ENCODE data around the gene TTC39C.
"Not testable (repeated sequence)": the region's sequence is repeated elsewhere in the genome, so short reads cannot be mapped to it uniquely, and the experiment has no call there.

TTC39C gene

DNA sequence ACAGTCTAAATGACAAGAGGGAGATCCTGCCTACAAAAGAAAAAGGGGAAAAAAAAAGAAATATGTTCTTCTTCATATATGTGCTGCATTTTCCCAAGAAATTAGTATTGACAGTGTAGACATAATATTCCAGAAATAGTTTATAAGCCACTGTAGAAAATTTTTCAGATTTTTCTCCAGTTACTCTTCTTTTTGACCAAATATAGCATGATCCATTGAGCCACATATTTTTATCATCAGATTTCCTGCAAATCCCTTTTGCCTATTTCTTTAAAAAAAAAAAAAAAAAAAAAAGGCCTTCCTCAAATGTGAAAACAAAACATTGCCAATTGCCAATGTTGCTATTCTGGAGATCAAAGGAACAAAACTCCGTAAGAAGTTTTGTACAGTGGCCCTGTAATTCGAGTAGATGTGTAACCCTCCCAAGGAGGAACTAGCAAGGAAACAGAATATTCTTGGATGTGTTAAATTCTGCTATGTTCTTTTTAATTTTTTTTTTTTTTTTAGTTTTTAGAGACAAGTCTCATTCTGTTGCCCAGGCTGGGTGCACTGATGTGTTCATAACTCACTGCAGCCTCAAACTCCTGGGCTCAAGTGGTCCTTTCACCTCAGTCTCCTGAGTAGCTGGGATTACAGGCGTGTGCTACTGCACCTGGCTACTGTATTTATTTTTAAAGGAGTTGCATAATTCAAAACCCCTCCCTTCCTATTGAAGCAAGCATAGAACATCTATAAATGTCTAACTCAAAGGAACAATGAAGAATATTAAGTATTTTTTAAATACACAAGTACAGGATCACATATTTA, 111.8 kb downstream of the TTC39C start:
- DNase-seq, result no peak
- Mint-ChIP-seq H3K4me3 (no peak overlapping the region), H3K27me3 (no peaks in the 10 kb centered on the region), H3K27ac (peak overlapping the region; percentile 35), H3K36me3 (ENCODE audit: low read depth) (peaks cover 80% of the 10 kb centered on the region), H3K9me3 (no peaks in the 10 kb centered on the region), H3K4me1 (ENCODE audit: low read depth) (no peaks in the 10 kb centered on the region)

GRCh38 chr18:24127735-24128134, 113.2 kb downstream of the TTC39C start:
- no peaks in the 10 kb centered on the region for H3K9me3 Mint-ChIP-seq
- H3K27ac Mint-ChIP-seq, result peak overlapping the region; percentile 30
- H3K4me1 Mint-ChIP-seq (ENCODE audit: low read depth), result no peaks in the 10 kb centered on the region
- no peak for DNase-seq
- H3K27me3 Mint-ChIP-seq, result no peaks in the 10 kb centered on the region
- H3K36me3 Mint-ChIP-seq (ENCODE audit: low read depth), result peaks cover 83% of the 10 kb centered on the region
- H3K4me3 Mint-ChIP-seq, result no peak overlapping the region

DNA sequence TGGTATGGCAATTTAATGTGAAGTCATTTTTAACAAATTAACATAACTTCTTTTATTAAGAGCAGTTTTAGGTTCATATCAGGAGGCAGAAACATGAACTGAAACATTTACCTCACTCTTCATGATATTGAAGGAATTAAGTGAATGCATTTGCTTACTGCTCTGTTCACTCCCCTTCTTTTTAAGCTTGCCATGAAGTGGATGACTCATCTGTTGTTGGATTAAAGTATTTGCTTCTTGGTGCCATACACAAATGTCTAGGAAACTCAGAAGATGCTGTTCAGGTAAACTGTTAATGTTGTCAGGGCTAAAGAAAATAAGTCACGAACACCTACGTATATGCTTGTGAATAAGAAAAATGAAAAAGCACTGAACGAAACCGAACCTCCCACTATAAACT, 114.1 kb downstream of the TTC39C start:
- no peaks in the 10 kb centered on the region for H3K4me1 Mint-ChIP-seq (ENCODE audit: low read depth)
- H3K9me3 Mint-ChIP-seq, result no peaks in the 10 kb centered on the region
- DNase-seq, result no peak
- peaks cover 84% of the 10 kb centered on the region for H3K36me3 Mint-ChIP-seq (ENCODE audit: low read depth)
- no peak overlapping the region for H3K27ac Mint-ChIP-seq
- no peaks in the 10 kb centered on the region for H3K27me3 Mint-ChIP-seq
- no peak overlapping the region for H3K4me3 Mint-ChIP-seq

GRCh38 chr18:24130494-24130893, 115.9 kb downstream of the TTC39C start:
- no peak for DNase-seq

DNA sequence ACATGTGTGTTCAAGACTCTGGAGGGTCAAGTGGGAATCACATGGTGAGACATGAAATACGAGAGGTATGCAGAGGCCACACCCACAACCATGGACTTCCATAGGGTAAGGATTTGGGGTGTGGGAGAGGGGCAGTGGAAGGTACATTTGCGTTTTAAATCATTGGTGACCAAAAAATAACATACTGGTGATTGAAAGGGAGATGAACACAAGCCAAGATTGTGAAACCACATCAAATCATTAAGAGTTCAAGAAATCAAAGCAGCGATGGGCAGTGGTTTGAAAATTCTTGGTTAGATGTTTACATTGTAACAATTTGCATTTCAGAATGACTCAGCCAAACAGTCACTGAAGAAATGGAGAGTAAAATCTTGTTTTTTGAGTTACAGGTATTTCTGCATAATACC, 122.4 kb downstream of the TTC39C start:
- H3K27me3 Mint-ChIP-seq, result peaks cover 18% of the 10 kb centered on the region
- no peak overlapping the region for H3K4me3 Mint-ChIP-seq
- H3K27ac Mint-ChIP-seq, result no peak overlapping the region
- no peaks in the 10 kb centered on the region for H3K9me3 Mint-ChIP-seq
- peaks cover 26% of the 10 kb centered on the region for H3K4me1 Mint-ChIP-seq (ENCODE audit: low read depth)
- no peak for DNase-seq
- peaks cover 25% of the 10 kb centered on the region for H3K36me3 Mint-ChIP-seq (ENCODE audit: low read depth)

More at GRCh38 chr18:24130494-24130893, 115.9 kb downstream of the TTC39C start:
- Mint-ChIP-seq H3K9me3 (no peaks in the 10 kb centered on the region), H3K36me3 (ENCODE audit: low read depth) (peaks cover 74% of the 10 kb centered on the region), H3K4me3 (no peak overlapping the region), H3K4me1 (ENCODE audit: low read depth) (no peaks in the 10 kb centered on the region), H3K27me3 (no peaks in the 10 kb centered on the region), H3K27ac (no peak overlapping the region)

DNA sequence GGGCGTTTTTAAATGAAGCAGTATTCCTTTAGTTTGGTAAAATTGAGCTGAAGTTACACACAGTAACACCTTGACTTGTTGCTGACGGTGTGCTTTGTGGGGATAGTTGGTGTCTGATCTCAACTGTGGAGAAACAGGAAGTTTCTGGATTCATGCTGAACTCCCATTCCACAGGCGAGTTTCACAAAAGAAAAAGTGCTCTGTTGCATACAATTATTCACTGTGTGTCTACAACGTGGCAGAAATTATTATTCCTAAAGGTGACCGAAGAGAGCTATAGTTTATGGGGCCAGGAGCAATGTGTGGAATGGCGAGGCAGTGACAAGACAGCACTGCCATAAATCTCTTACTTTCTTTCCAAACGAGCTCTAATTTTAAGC, 123.8 kb downstream of the TTC39C start:
- Mint-ChIP-seq H3K4me3 (peak overlapping the region; percentile 83), H3K36me3 (ENCODE audit: low read depth) (peaks cover 11% of the 10 kb centered on the region), H3K4me1 (ENCODE audit: low read depth) (peaks cover 26% of the 10 kb centered on the region), H3K27ac (peak overlapping the region; percentile 65), H3K9me3 (no peaks in the 10 kb centered on the region), H3K27me3 (peaks cover 22% of the 10 kb centered on the region)
- no peak for DNase-seq

DNA sequence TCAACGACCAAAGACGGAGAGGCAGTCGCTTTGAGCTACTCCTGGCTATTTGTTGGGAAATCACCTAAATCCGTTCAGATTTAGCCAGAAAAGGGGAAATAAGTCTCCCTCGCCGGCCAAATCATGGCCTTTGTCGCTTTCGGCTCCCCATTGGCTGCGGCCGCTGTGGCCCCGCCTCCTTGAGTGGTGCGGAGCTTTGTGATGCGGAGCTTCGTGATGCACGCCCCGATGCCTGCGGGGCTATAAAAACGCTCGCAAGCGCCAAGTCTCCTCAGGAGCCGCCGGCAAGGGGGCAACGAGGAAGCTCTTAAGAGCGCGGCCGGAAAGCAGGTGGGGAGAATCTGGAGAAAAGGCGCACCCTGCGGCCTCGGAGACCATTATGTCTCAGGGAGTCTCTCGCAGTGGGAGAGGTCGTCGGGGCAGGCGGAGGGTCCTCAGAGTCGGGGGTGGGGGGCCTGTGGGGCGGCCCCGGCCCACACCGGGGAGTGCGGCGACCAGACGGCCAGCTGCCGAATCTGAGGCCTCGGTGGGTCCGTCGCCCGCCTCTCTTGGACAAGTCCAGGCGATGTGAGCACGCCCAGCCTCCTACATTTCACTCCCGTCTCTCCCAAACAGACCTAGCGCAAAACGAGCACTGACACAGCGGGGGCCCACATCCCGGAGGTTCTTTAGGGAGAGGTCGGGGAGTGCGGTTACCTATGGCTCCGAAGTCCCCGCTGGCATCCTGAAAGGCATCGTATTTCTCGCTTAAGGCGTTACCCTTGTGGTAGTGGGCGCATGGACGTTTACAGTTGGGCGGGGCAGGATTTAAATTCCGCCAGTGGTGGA, 124.4 kb downstream of the TTC39C start, which contains the start of gene CABYR:
Gene CABYR (plus strand): TSS at position 274 of the 828 bp plus-strand sequence. CDS start 4,053 bp downstream, outside the sequence.
- H3K27ac Mint-ChIP-seq, result peak within 1 kb of the TSS; percentile 65
- peak; percentile 80 for DNase-seq

DNA sequence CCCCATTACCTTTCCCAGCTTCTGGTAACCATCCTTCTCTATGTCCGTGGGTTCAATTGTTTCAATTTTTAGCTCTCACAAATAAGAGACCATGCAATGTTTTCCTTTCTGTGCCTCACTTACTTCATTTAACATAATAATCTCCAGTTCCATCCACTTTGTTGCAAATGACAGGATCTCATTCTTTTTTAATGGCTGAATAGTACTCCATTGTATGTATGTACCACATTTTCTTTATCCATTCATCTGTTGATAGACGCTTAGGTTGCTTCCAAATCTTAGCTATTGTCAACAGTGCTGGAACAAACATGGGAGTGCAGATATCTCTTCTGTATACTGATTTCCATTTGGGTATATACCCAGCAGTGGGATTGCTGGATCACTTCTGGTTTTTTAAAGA, 126.1 kb downstream of the TTC39C start:
- H3K4me1 Mint-ChIP-seq (ENCODE audit: low read depth), result peaks cover 26% of the 10 kb centered on the region
- no peak overlapping the region for H3K27ac Mint-ChIP-seq
- peaks cover 28% of the 10 kb centered on the region for H3K27me3 Mint-ChIP-seq
- H3K4me3 Mint-ChIP-seq, result no peak overlapping the region
- H3K9me3 Mint-ChIP-seq, result no peaks in the 10 kb centered on the region
- H3K36me3 Mint-ChIP-seq (ENCODE audit: low read depth), result no peaks in the 10 kb centered on the region
- DNase-seq, result no peak

More for the DNA sequence above, 124.4 kb downstream of the TTC39C start, which contains the start of gene CABYR:
- H3K9me3 Mint-ChIP-seq, result no peaks in the 10 kb centered on the region
- H3K4me3 Mint-ChIP-seq, result peak within 1 kb of the TSS; percentile 83
- H3K4me1 Mint-ChIP-seq (ENCODE audit: low read depth), result peaks cover 26% of the 10 kb centered on the region
- H3K36me3 Mint-ChIP-seq (ENCODE audit: low read depth), result peaks cover 6% of the 10 kb centered on the region
- peaks cover 23% of the 10 kb centered on the region for H3K27me3 Mint-ChIP-seq

- Mint-ChIP-seq H3K36me3 (ENCODE audit: low read depth) (no peaks in the 10 kb centered on the region), H3K9me3 (no peaks in the 10 kb centered on the region), H3K4me3 (no peak overlapping the region), H3K27ac (no peak overlapping the region), H3K4me1 (ENCODE audit: low read depth) (peaks cover 16% of the 10 kb centered on the region), H3K27me3 (peaks cover 28% of the 10 kb centered on the region)
- DNase-seq, result no peak
Observed at GRCh38 chr18:24142376-24142775, 127.8 kb downstream of the TTC39C start.

- not testable (repeated sequence) for DNase-seq; H3K9me3 Mint-ChIP-seq; H3K36me3 Mint-ChIP-seq (ENCODE audit: low read depth); H3K4me1 Mint-ChIP-seq (ENCODE audit: low read depth); H3K27me3 Mint-ChIP-seq; H3K4me3 Mint-ChIP-seq; H3K27ac Mint-ChIP-seq
Observed at GRCh38 chr18:24149591-24149990, 135.0 kb downstream of the TTC39C start.

DNA sequence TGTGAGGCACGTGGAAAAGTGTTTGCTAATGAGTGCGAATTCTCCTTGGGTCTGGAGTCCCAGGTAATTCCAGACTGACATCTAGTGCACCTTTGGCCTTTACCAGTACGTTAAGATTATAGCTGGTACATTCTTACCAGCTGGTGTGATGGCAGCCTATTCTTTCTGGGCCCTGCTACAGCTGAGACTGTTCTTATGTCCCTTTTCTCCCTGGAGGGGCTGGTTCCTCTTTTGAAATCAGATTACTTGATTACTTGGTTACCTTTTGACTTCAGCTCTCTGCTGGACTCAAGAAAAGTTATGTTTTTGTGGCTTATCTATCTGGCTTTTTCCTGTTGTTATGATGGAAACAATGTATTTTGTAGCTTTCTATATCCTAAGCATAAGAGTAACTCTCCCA, 138.8 kb downstream of the TTC39C start:
- H3K4me1 Mint-ChIP-seq (ENCODE audit: low read depth), result no peaks in the 10 kb centered on the region
- DNase-seq, result no peak
- no peak overlapping the region for H3K27ac Mint-ChIP-seq
- H3K9me3 Mint-ChIP-seq, result no peaks in the 10 kb centered on the region
- H3K27me3 Mint-ChIP-seq, result no peaks in the 10 kb centered on the region
- no peaks in the 10 kb centered on the region for H3K36me3 Mint-ChIP-seq (ENCODE audit: low read depth)
- no peak overlapping the region for H3K4me3 Mint-ChIP-seq

- Mint-ChIP-seq H3K4me1 (ENCODE audit: low read depth) (no peaks in the 10 kb centered on the region), H3K9me3 (no peaks in the 10 kb centered on the region), H3K27me3 (no peaks in the 10 kb centered on the region), H3K27ac (no peak overlapping the region), H3K4me3 (no peak overlapping the region), H3K36me3 (ENCODE audit: low read depth) (no peaks in the 10 kb centered on the region)
- DNase-seq, result no peak
Observed at GRCh38 chr18:24157855-24158254, 143.3 kb downstream of the TTC39C start.

GRCh38 chr18:24160086-24160485, 145.5 kb downstream of the TTC39C start:
- Mint-ChIP-seq H3K9me3 (no peaks in the 10 kb centered on the region), H3K36me3 (ENCODE audit: low read depth) (no peaks in the 10 kb centered on the region), H3K4me3 (no peak overlapping the region), H3K27me3 (no peaks in the 10 kb centered on the region), H3K4me1 (ENCODE audit: low read depth) (no peaks in the 10 kb centered on the region), H3K27ac (no peak overlapping the region)
- DNase-seq, result no peak

DNA sequence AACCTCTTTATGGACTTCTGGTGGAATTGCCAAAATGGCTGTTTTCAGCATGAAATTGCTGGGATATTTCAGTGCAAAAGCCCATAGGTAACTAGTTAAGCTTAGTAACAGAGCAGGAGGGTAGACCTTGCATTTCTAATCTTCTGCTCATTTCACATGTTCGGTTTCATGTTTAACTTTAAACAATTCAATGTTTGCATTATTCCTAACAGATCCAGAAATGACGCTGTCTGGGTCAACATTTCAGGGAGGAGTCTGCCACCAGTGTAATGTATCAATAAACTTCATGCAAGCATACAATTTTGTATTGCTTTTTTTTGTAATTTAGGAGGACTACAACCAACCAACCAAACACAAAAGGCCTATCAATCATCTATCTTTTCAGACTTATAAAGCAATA, 146.8 kb downstream of the TTC39C start:
- no peaks in the 10 kb centered on the region for H3K27me3 Mint-ChIP-seq
- H3K4me1 Mint-ChIP-seq (ENCODE audit: low read depth), result no peaks in the 10 kb centered on the region
- no peaks in the 10 kb centered on the region for H3K9me3 Mint-ChIP-seq
- no peak overlapping the region for H3K4me3 Mint-ChIP-seq
- no peaks in the 10 kb centered on the region for H3K36me3 Mint-ChIP-seq (ENCODE audit: low read depth)
- DNase-seq, result no peak
- no peak overlapping the region for H3K27ac Mint-ChIP-seq

DNA sequence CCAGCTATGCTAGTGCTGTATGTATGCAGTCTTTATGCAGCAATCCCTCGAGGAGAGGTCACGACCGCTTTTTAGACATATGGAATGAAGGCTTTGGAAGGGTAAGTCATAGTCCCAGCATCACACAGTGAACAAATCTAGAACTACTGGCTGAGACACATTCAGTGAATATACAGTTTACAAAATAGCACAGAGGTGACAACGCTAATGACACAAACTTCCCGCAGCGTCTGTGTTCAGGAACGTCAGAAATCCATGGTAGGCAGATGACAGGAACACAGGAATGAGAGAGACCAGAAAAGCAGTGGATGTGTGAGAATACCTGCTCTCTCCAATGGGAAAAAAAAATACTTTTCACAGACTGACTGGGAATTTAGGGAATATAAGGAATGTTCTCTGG, 153.9 kb downstream of the TTC39C start:
- H3K4me3 Mint-ChIP-seq, result no peak overlapping the region
- no peaks in the 10 kb centered on the region for H3K36me3 Mint-ChIP-seq (ENCODE audit: low read depth)
- H3K4me1 Mint-ChIP-seq (ENCODE audit: low read depth), result no peaks in the 10 kb centered on the region
- no peaks in the 10 kb centered on the region for H3K27me3 Mint-ChIP-seq
- no peak for DNase-seq
- no peaks in the 10 kb centered on the region for H3K9me3 Mint-ChIP-seq
- H3K27ac Mint-ChIP-seq, result no peak overlapping the region
